DMS53 (cell line): ENCODE measurements around the gene PTPRT.

Source experiments
- DNase-seq: peaks from one replicate; lab custom pipeline; 2025; lab: John Stamatoyannopoulos, UW

The PTPRT gene

DNA sequence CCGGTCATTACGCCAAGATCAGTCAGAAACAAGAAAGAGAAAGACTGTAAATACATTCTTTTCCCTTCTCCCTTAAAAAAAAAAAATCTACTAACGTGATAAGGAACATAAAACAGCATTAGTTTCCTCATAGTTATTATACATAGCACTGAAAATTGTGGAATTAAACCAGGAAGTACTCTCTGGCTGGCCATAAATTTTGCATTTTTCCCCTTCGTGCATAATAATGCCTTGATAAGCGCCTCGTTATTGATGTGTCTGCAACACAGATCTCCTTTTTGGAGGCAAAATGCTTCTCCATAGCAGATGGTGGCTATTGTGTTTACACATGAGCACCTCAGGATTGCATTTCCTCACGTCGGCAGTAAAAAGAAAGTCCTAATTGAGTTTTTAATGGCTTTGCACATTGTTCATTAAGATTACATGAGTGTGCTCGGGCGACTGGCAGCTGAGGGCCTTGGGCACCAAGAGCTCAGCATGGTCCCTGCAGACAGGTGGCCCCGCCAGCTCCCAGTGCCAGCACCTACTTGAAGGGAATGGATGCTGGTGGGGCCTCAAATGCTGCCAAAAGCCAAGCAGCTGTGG lies 394.5 kb downstream of the PTPRT start:
- DNase-seq: no peak

DNA sequence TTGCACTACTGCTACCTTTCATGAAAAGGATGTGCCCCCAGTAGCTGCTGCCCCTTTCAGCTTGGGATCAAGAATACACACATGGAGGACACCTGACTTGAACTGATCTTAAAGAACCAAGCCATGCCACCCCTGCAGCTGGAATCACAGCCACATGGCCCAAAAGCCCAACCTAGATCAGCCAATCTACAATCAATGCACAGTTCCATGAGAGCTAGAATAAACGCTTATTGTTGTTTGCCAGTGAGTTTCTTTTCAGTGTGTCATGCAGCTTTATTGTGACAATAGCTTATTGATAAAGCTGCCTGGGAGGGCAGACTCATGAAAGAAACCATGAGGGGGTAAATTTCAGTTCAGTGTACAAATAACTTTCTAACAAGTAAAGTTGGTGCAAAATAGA lies 397.7 kb downstream of the PTPRT start:
- DNase-seq: no peak

DNA sequence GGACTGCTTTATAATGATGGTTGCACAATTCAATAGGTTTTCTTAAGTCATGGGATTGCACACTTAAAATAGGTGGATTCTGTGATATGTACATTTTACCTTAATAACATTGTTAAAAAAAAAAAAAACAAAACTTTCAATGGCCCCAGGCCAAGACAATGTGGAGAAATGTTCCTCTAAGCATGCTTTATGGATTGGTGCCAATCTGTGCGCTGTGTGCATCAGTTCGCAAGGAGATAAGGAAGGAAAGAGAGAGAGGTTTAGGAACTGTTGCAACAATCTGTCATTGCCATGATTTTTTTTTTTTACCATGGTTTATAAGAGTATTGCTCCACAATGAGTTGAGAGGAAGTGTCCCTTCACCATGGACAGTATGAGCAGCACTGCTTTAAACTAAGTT lies 399.6 kb downstream of the PTPRT start:
- DNase-seq: no peak

DNA sequence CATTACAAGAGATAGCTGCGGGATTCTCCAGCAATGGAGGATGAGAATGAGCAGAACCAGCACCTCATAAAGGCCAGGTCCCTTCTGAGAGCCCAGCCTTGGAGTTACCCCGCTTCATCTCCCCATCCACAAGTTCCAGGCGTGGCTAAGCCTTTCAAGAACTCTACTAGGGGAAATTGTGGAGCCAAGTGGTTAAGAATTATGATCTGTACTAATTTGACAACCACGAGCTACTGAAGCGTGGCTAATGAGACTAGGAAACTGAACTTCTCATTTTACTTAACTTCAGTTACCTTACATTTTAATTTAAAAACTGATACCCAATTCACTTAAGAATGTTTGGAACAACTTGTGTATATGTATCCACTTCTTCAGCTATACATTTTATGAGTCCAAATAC lies 401.0 kb downstream of the PTPRT start:
- no peak for DNase-seq

DNA sequence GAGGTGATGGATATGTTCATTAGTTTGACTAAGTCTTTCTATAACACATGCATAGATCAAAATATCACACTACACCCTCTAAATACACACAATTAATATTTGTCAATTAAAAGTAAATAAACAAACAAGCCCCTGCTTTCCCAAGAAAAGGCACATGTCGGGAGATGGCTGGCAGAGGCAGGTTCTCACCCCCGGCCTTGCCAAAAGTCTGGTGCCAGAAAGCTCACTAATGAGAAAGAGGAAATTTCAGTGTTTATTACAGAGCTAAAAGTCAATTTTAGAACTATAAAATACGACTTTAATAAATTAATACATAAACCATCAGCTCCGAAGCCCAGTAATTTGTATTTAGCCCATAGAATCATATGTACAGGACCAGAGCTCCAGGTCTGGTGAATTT lies 404.7 kb downstream of the PTPRT start:
- DNase-seq: no peak

DNA sequence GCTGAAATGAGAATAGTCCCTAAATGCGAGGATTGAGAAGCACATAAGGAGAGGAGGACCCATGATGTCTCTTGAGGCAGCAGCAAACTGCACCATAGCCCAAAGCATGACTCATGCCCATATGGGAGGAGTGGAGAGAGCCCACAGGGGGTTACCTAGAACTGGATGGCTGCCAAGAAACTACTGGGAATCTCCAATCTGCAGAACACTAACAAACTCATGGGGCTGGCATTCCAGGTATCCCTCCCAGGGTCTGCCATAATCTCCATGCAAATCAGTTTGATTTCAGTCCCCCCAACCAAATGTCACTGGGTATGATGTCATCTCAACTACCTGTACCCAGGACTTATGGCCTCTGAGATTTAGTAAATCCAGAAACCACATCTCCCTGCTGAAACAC lies 410.5 kb downstream of the PTPRT start:
- DNase-seq: no peak

DNA sequence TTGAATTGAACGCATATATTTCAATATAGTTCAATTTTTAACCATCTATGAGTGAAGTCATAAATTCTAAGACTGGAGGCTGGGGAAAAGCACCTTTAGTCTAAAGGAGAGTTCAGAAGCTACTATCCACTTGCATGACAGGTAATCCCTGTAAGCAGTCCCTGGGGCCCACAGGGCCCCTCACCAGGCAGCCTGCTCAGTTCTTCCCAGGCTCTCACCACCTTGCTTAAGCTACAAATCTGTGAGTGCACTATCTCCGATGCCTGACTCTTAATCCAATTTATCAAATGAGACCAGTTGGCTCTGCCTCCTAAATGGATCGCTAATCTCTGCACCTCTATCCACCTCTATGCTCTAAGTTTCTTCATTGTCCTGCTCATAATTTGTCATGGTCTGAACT lies 413.8 kb downstream of the PTPRT start:
- no peak for DNase-seq

DNA sequence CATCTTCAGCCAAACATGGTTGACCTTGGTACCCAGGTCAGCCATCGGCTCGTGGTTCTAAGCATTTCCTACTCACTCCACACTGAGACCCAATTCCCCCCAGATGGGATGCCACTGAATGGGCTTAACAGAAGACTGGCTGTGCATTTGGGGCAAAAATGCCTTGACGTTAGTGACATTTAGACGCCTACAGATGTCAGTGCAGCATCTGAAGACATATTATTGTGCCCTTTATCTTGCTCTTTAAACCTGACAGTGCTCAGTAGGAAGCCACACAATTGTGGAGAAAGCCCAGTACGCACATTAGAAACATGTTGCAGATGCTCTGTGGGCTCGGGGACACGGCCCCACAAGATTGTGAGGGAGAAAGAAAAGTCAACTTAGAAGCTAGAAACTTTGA lies 414.7 kb downstream of the PTPRT start:
- DNase-seq: no peak

DNA sequence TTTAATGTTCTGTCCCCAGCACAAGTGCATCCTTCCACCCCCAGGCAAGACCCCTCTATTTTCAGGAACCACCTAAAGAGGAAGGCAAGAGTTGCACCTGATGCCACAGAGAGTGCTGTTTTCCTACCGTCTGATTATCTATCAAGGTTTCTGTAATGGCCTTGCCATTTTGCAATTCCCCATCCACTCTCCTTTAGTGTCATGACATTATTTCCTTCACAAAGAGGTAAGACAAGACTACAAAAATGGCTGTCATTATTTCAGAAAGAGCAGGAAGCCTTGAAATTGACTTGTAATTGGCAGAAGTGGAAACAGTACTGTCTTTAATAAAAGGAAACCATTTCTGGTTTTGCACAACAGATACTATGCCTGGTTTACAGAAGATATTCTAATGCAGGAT lies 426.7 kb downstream of the PTPRT start:
- DNase-seq: no peak

DNA sequence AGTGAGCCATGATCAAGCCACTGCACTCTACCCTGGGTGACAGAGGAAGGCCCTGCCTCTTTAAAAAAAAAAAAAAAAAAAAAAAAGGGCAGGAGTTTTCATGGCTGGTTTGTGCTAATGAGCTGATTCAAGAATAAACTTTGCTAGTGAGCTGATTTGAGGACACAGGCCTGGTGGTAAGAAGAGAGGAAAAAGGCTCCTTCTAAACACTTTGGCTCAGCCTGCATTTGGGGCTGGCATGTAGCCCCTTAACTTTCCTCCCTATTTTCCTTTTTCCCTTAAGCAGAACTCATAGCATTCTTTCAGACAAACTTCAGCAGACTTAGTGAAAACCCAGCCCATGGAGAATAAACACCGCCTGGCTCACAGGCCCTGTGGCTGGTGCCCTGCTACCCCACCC lies 432.7 kb downstream of the PTPRT start:
- no peak for DNase-seq

DNA sequence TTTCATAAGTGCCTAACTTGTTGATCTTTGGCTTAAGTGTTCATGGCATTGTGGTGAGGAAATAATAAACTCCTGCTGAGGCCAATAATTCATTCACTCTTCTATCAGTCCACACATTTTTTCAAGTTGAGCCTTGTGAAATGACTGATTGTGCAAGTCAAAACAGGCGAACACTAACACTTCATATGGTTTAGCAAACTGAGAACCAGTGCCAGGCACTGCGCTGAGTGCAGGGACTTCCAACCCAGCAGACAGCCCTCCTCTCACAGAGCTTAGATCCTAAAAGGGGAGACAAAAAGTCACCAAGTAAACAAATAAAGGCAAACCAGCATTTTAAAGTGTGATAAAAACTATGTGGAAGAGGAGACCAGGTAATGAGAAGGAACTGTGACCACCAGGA lies 435.0 kb downstream of the PTPRT start:
- no peak for DNase-seq

DNA sequence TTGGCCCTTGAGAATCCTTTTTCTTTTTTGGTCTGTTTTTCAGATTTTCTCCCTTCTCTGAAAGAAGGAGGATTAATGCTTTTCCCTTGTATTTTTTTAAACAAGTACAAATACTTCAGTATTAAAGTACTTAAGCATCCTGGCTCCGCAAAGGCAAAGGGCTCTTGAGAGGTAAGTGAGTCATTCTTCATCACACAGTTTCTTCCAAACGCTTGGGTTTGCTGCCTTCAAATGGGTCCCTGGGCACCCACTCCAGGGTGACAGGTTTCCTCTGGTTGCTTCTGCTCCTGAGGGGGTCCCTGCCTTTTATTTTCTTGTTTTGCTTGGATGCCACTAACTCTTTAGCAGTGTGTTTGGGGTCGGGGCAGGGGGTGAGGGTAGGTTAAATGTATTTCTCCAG lies 437.1 kb downstream of the PTPRT start:
- DNase-seq: no peak

DNA sequence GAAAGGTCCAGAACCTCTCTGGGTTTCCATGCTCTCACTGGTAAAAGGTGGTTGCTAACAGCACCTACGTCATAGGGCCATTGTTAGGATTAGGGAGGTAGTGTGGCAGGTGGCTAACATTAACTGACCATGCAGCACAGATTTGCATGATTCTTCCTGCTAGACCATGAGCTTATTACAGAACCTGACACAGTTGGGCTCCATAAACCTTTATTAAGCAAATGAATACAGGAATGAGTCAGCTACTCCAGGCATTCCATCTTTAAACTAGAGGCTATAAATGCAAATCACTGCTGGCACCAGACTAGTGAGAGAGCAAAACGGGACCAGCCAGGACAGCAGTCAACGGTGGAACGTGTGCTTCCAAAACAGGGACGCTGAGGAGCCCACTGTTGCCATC lies 440.1 kb downstream of the PTPRT start:
- DNase-seq: no peak

DNA sequence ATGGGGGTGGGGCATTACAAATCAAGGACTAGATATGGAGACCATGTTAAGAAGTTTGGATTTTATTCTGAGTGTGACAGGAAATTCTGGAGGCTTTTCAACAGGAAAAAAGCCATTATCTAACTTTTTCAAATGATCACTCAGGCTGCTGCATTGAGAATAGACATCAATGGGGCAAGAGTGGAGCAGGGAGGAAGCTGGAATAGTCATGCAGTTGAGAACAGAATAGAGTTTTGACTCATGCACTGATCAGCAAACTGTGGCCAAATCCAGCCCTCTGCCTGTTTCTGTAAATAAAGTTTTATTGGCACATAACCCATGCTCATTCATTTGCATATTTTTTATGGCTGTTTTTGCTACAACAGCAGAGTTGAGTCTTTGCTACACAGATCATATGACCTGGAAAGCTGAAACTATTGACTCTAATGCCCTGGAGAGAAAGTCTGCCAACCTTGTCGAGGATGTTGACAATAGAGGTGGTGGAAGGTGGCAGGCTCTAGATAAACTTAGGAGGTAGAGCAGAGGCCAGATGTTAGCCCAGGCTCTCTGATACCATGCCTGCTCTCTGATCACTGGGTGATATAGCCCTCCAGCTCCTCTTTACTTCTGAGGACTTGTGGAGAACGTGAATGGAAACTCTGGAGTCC lies 441.8 kb downstream of the PTPRT start:
- DNase-seq: no peak

DNA sequence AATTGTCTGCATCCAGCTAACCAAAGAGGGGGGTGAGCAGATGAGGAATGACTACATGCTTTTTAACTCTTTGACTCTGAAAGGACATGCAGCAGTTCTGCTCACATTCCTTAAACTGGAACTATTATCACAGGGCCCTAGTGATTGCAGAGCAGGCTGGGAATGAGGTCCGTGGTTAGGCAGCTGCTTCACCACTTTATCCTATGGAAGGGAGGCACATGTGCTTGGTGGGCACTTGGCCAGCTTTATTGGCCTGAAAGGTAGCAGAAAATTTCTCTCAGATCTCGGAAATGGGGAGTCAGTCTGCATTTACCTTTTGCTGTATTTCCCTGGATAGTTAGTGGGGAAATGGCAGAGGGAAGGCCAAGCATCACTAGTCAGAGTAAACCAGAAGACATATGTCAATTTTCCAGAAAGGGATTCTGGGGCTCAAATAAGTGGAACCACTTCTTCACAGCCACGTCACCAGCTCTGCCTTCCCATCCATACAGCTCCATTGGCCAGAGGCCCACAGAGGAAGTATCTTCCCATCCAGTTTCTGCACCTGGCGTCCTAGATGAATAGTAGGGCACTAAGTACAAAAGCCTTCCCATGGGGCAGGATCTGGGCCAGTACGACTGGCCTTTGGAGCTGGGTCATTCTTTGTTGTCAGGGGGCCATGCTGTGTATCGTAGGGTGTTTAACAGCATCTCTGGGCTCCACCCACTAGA lies 444.8 kb downstream of the PTPRT start:
- DNase-seq: no peak

DNA sequence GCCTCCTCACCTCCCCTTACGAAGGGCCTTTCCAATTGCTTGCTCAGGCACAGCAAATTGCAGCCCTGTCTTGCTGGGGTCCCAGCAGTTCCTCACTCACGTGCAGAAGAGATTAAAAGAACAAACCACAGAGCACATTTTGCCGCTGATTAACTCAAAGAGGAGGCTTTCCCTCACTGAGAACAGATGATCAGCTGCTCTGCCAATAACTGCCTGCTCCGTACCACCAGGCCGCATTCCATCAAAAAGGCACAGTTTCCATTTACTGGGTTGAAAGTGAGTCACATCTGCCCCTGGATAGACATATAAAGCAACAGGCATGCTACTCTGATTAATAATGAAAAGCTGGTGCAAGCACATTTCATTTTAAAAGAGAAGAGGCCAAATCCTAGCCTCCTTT lies 446.8 kb downstream of the PTPRT start:
- DNase-seq: no peak

DNA sequence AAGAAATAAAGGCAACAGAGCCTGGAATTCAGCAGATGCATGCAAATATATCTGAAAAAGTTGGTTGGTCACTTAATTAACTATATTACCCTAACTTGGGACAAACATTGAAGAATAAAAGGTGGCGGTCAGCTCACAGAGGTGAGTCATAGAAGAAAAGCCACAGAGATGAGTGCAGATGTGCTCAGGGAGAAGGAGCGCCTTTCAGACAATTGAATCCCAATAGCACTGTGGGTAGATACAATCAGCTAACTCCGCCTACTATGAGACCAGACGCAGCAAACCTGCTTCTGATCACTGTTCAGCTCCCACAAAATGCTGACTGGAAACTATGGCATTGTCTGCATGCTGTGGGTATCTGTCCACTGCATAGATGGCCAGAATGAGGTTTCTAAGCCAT lies 447.8 kb downstream of the PTPRT start:
- DNase-seq: no peak

DNA sequence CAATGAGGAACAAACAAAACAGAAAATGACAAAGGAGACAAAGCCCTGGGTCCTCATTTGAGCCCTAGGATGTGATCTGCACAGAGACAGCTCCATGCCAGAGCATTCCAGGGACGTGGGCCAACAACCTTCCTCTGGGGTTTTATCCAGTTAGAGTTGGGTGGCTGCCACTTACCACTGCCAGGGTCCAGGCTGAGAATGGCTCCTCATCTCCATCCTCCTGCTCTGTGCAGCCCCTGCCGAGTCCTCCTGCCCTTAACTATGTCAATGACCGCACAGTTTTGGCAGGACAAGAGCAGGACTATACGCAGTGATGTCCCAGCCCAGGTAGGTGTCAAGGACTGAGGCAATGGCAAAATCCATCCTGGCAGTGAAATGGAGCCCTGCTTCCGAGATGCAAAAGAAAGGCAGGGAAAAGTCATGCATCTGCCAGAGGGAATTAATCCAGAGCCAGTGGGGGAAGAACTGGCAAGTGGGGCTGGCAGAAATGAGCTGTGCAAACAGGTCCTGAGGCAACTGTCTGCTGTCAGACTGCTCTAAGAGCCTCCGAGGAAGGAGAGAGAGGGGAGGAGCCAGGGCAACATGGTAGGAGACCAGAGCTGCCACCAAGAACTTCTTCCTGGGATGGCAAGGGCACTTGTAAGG lies 449.4 kb downstream of the PTPRT start:
- DNase-seq: no peak

DNA sequence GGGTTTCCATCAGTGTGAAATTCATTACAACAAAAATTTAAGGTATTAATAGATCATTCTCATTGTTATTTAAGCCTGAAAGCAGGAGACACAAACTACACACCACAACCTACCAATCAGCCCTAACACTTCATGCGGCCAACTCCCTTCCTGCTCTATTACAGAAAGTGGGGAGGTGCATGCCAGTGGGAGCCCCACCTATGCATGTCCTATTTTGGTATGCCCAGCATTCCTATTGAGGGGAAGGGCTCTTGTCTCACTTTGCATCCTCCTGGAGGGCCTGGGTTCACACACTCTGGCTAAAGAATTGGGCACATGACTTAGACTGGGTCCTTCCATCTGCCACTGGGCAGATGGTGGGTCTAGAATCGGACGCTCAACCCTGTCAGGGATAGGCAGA lies 450.0 kb downstream of the PTPRT start:
- no peak for DNase-seq

DNA sequence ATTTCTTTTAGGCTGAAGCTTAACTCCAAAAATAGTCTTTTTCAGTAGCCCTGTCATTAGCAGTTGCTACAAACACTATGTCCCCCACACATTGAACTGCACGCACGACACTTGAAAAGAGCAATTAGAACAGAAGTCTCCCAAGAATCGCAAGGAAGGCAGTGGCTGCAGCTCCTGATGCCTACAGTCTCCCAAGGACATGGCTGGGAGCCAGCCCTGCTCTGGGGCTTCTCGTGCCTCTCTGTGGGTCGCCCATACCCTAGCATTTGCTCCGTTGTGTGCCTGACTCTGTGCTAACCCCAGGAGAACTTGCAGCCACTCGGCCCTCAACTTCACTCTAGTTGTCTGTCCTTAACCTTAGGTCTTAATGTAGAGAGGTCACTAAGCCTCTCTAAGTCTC lies 454.2 kb downstream of the PTPRT start:
- no peak for DNase-seq

DNA sequence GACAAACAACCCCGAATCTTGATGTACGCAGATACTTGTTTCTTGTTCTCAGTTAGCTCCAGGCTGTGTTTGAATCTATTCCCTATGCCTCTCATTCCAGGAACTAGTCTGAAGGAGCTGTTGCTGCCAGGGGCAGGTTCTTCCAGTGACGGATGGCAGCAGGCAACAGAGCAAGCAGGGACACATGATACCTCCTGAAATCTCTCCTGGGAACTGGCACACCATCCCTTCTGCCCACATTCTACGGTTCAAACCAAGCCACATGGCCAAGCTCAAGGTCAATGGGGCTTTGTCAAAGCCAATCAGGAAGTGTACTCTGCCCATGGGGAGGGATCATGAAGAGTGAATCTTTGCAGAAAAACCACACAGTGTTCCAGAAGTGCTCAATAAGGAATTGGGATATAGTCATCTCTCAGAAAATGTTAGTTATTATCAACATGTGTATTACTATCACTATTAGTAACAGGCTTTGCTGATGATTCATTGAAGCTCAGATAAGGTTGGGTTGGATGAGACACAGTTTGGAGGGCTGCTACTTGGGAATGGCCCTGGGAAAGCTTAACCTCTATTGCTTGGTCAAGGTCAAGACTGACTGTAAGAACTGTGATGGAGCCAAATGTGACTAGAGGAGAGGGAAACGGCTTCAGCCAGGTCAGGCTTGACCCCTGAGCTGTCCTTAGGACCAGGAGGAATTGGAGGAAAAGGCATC lies 454.9 kb downstream of the PTPRT start:
- no peak for DNase-seq

DNA sequence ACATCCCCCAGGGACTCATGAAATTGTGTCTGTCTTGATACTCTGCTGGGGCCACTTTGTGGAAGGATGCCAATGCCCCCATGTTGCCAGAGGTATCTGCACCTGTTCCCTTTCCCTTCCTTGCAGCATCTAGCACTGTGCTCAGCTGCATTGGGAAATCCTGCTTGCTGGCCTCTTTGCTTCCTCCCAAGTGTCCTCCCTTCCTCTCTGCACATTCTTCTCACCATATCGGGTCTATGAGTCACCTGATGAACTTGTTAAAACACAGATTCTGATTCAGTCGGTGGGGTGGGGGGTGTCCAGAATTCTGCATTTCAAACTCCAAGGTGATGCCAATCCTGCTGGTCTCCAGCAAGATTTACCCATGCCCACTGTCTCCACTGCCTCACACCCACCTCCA lies 467.8 kb downstream of the PTPRT start:
- no peak for DNase-seq
